ENCODE data around the gene CNTF.

The CNTF gene

DNA sequence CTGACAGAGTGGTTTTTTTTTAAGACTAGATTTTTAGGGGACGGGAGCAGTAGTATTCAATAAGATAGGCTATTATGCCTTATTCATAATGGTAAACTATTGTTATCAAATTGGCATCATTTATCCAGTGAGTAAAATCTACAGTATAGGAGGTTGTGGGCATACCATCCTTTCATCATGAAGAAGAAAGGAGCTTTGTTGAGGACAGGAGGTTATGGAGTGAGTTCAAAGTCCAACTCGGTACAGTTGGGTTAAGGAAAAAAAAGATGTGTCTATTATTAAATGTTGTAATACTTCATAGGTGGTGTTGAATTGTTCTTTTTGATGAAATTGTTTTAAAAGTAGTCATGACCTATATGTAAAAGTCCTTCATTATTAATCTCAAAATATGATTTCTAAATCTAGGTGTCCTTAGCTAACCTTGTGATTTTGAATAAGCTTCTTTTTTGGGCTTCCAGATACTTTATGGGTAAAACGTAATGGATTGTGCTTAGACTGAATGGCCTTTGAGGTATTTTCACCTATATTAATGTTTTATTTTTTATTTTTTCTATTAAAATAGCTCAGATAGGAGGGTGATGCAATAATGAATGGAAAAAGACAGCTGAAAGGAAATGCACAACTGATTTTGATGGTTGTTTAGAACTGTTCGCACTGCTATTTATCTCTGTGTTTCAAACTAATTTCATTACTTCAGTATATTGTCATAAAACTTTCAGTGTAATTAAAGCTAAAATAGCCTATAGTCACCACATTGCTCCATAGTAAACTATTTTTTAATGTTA lies 15.3 kb upstream of the CNTF start:
- in situ Hi-C loops (cut with MboI; ENCODE audit: low sequenced_read_pairs), result no loop called here

- in situ Hi-C loops (cut with MboI; ENCODE audit: low sequenced_read_pairs), result no loop called here
Observed at GRCh38 chr11:58608331-58608730, 14.1 kb upstream of the CNTF start.

DNA sequence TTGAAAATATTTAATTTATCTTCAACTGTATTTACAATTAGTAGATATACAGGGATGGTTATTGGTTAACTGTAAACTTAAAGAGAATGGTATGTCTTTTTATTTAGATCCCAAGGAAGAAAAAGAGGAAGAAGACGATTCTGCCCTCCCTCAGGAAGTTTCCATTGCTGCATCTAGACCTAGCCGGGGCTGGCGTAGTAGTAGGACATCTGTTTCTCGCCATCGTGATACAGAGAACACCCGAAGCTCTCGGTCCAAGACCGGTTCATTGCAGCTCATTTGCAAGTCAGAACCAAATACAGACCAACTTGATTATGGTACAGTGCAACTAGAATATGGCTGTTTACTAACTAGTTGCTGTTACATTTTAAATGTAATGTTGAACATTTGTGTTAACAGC lies 12.7 kb upstream of the CNTF start:
- in situ Hi-C loops (cut with MboI; ENCODE audit: low sequenced_read_pairs), result no loop called here

- in situ Hi-C loops (cut with MboI; ENCODE audit: low sequenced_read_pairs), result no loop called here
Observed at GRCh38 chr11:58613228-58613627, 9.2 kb upstream of the CNTF start.

- in situ Hi-C loops (cut with MboI; ENCODE audit: low sequenced_read_pairs), result no loop called here
Observed at GRCh38 chr11:58615559-58615958, 6.9 kb upstream of the CNTF start.

DNA sequence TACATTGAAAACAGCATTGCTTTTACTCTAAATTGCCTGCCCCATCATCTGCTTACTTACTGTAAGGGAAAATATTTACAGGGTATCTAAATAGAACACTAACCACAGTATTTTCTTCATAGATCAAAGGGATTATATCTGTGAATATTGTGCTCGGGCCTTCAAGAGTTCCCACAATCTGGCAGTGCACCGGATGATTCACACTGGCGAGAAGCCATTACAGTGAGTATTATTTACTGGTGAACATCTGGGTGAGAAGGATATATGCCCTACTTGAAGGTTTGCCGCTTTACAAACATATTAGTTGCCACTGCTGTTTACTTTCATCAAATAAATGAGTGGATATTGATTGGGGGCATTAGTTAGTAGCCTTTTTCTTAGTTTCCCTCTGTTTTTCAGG lies 5.9 kb upstream of the CNTF start:
- in situ Hi-C loops (cut with MboI; ENCODE audit: low sequenced_read_pairs), result no loop called here

GRCh38 chr11:58617976-58618557 lies 4.4 kb upstream of the CNTF start:
- in situ Hi-C loops (cut with MboI; ENCODE audit: low sequenced_read_pairs), result no loop called here

DNA sequence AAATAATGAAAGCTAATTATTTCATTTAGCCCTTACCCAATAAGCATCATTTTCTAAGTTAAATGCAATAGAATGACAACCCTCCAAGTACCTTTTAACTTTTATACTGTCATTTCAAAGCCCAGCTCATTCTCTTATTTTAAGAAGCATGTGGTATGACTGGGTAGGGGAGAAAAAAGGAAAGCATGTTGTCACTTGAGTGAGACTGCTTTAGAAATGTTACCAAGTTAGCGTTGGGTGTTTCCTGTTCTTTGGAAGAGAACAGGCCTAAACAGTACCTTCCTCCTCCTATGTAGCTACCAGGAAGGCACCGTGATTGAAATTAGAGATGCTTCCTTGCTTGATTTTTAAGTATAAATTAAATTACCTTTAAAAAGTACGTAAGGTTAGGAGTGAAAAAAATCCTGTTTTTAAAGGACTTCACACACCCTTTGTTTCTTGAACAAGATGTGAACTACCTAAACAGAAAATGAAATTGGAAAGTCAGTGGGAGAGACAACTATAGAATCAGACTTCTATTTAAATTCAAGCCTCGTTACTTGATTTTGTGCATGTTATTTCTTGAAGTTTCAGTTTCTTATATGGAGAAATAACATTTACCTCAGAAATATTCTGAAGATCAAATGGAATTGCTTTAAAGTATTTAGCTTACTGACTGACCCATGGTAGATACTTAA lies 741 bp upstream of the CNTF start:
- in situ Hi-C loops (cut with MboI; ENCODE audit: low sequenced_read_pairs), result no loop called here

DNA sequence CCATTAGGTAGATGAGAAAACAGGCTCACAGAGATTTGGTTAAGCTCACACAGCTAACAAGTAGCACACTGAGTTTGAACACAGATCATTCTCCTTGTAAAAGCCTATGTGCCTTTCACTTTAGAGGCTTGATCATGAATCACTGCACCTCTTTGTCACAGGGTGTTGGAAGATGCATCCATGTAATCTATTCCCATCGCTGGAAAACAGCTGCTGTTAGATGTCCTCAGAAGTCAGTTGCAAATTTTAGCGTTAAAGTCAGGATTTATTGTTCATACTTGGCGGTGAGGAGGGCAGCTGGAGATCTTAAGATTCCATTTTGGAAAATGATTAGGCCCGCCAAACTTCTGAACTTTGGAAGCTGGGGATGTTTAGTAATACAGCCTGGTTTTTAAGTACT lies 2.6 kb downstream of the CNTF start:
- in situ Hi-C loops (cut with MboI; ENCODE audit: low sequenced_read_pairs), result no loop called here

- in situ Hi-C loops (cut with MboI; ENCODE audit: low sequenced_read_pairs), result no loop called here
Observed at GRCh38 chr11:58625826-58626460, 3.5 kb downstream of the CNTF start.

DNA sequence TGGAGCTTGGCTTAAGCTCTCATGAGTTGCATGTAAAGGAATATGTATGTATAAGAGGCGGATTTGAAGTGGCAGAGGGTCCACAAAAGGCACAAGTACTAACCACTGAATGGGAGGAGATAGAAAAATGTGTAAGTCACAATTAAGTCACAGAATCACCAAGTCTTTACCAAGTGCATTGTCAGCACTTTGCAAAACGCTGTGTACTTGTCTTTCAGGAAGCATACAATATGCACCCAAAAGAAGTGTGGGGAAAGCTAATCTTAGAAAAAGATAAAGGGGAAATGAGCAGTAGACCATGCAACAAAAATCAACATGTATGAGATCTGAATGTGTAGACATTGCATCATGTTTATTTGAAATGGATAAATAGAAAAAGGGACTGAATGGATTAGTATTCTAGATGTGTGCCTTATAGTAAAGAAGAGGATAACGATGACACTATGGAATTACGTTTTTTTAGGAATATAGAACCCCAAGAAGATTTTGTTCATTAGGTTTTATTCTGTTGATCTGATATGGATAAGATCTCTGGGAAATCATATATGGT lies 4.5 kb downstream of the CNTF start:
- in situ Hi-C loops (cut with MboI; ENCODE audit: low sequenced_read_pairs), result no loop called here

- in situ Hi-C loops (cut with MboI; ENCODE audit: low sequenced_read_pairs), result no loop called here
Observed at GRCh38 chr11:58628446-58628845, 6.0 kb downstream of the CNTF start.

- in situ Hi-C loops (cut with MboI; ENCODE audit: low sequenced_read_pairs), result no loop called here
Observed at GRCh38 chr11:58629857-58630256, 7.4 kb downstream of the CNTF start.

- in situ Hi-C loops (cut with MboI; ENCODE audit: low sequenced_read_pairs), result no loop called here
Observed at GRCh38 chr11:58631378-58631777, 8.9 kb downstream of the CNTF start.

DNA sequence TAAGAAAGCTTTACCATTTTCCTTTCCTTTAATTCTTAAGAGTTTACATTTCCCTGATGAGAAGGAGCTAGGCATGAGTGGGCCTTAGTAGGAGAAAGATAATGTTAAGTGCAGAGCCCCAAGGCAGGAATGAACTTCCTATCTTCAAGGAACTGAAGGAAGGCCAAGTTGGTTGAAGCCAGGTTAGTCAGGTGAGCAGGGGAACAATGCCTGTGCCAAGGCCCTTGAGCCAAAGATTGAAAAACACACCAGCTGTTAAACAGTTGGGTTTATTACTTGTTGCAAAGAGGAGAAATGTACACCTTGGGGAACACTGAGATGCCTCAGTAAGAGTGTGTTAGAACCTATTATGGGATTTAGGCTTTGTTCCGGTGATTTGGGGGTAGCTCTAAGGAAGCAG lies 10.0 kb downstream of the CNTF start:
- in situ Hi-C loops (cut with MboI; ENCODE audit: low sequenced_read_pairs), result no loop called here

GRCh38 chr11:58636587-58636986 lies 14.1 kb downstream of the CNTF start:
- in situ Hi-C loops (cut with MboI; ENCODE audit: low sequenced_read_pairs), result no loop called here

GRCh38 chr11:58637371-58637770 lies 14.9 kb downstream of the CNTF start:
- in situ Hi-C loops (cut with MboI; ENCODE audit: low sequenced_read_pairs), result no loop called here

- in situ Hi-C loops (cut with MboI; ENCODE audit: low sequenced_read_pairs), result no loop called here
Observed at GRCh38 chr11:58639103-58639502, 16.6 kb downstream of the CNTF start.

DNA sequence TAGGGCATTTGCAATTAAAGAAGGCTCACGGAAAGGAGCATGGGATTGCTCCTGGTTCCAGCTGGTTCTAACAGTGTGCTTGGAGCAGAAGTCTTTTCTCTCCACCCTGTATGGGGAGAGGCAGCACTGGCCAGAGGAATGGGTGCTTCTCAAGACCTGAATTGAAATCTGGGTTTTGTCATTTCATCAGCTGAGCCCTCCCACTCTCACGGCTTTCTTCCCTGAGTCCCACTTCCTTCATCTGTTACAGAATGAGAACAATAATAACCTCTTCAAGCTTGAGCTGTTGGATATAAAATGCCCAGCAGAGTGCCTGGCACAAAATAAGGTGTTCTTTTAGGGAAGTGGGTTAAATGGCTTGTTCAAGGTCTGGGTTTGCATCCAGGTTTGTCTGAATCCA lies 17.2 kb downstream of the CNTF start:
- in situ Hi-C loops (cut with MboI; ENCODE audit: low sequenced_read_pairs), result no loop called here

DNA sequence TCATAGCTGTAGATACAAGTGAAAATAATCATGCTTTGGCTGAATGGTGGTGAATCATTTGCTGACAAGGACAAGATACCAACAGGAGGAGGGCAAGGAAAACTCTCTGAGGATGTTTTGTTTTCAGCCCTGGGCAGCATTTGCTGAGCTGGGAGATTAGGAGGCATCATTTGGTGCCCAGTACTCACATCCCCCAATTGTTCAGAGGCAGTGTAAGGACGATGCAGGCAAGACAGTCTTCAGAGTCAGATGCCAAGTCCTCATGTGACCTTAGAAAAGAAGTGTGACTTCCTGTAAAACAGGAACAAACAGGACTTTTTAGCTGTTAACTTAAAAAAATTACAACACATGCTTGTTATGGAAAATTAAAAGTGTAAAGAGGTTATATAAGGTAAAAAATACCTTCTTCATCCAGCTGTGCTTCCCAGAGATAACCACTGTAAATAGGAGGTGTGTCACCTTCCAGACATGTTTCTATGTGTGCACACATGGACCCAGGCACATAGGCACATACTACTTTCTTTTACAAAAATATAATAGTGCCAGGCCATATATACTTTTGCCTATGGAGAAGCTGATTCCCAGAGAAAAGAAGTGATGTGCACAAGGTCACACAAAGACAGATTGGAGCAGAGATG lies 18.0 kb downstream of the CNTF start:
- in situ Hi-C loops (cut with MboI; ENCODE audit: low sequenced_read_pairs), result no loop called here

GRCh38 chr11:58641341-58641740 lies 18.9 kb downstream of the CNTF start:
- in situ Hi-C loops (cut with MboI; ENCODE audit: low sequenced_read_pairs), result no loop called here
